HEK293T (cell line): ENCODE measurements around the gene WIPF1.

Experiments used
- CTCF ChIA-PET: fragments of 350-600 bp; formaldehyde crosslinking; extraction: SDS; loops from one replicate; lab custom pipeline; 2021; ENCODE audit warnings: antibody characterized with exemption, inconsistent platforms; lab: Yijun Ruan, JAX
- POLR2A ChIA-PET: fragments of 350-600 bp; formaldehyde crosslinking; extraction: SDS; loops from one replicate; lab custom pipeline; 2020; ENCODE audit warnings: antibody characterized with exemption, inconsistent platforms; lab: Yijun Ruan, JAX
- DNase-seq: peaks from one replicate; pipeline ENCODE4 v3.0.0; 2012; ENCODE audit warnings: mixed read lengths; ENCODE audit errors: extremely low spot score
- ARNT ChIP-seq: fragments of 450-650 bp; IDR thresholded peaks from 2 replicates; pipeline ENCODE4 v1.6.1; 2017; ENCODE audit warnings: mild to moderate bottlenecking
- BHLHE40 ChIP-seq: fragments of 450-650 bp; IDR thresholded peaks from 2 replicates; pipeline ENCODE4 v1.6.1; 2016; ENCODE audit warnings: mild to moderate bottlenecking, moderate library complexity, borderline replicate concordance
- CTBP1 ChIP-seq: fragments of 450-650 bp; IDR thresholded peaks from 2 replicates; pipeline ENCODE4 v1.6.1; 2016; ENCODE audit warnings: borderline replicate concordance
- ELF4 ChIP-seq: fragments of 450-650 bp; IDR thresholded peaks from 2 replicates; pipeline ENCODE4 v1.6.1; 2017; ENCODE audit warnings: antibody characterized with exemption
- FOXA1 ChIP-seq: fragments of 450-650 bp; IDR thresholded peaks from 2 replicates; pipeline ENCODE4 v1.6.1; 2016; ENCODE audit warnings: mild to moderate bottlenecking
- FOXK2 ChIP-seq: fragments of 450-650 bp; IDR thresholded peaks from 2 replicates; pipeline ENCODE4 v1.6.1; 2016; ENCODE audit warnings: mild to moderate bottlenecking
- FOXM1 ChIP-seq: fragments of 450-650 bp; IDR thresholded peaks from 2 replicates; pipeline ENCODE4 v1.6.1; 2017; ENCODE audit warnings: mild to moderate bottlenecking, borderline replicate concordance
- HDGF ChIP-seq: fragments of 450-650 bp; IDR thresholded peaks from 2 replicates; pipeline ENCODE4 v1.6.1; 2017; ENCODE audit warnings: antibody characterized with exemption, borderline replicate concordance
- L3MBTL2 ChIP-seq: fragments of 450-650 bp; conservative IDR thresholded peaks from 2 replicates; pipeline ENCODE4 v1.6.1; 2016; ENCODE audit warnings: mild to moderate bottlenecking
- LEF1 ChIP-seq: fragments of 450-650 bp; IDR thresholded peaks from 2 replicates; pipeline ENCODE4 v1.6.1; 2017; ENCODE audit warnings: mild to moderate bottlenecking, borderline replicate concordance
- NFRKB ChIP-seq: fragments of 450-650 bp; IDR thresholded peaks from 2 replicates; pipeline ENCODE4 v1.6.1; 2016; ENCODE audit warnings: mild to moderate bottlenecking, moderate library complexity
- PKNOX1 ChIP-seq: fragments of 450-650 bp; IDR thresholded peaks from 2 replicates; pipeline ENCODE4 v1.6.1; 2016
- SP1 ChIP-seq: fragments of 450-650 bp; IDR thresholded peaks from 2 replicates; pipeline ENCODE4 v1.6.1; 2017
- SUZ12 ChIP-seq: fragments of 450-650 bp; IDR thresholded peaks from 2 replicates; pipeline ENCODE4 v1.6.1; 2016; ENCODE audit warnings: mild to moderate bottlenecking
- TARDBP ChIP-seq: fragments of 450-650 bp; IDR thresholded peaks from 2 replicates; pipeline ENCODE4 v1.6.1; 2016
- ZNF384 ChIP-seq: fragments of 450-650 bp; IDR thresholded peaks from 2 replicates; pipeline ENCODE4 v1.6.1; 2016

Gene WIPF1

GRCh38 chr2:174623106-174623637 is 25.6 kb upstream of the WIPF1 start:
- no peak for TF ChIP-seq ARNT
- no peak for TF ChIP-seq SP1
- TF ChIP-seq PKNOX1, result no peak
- no peak for TF ChIP-seq FOXM1
- no peak for TF ChIP-seq ZNF384
- no peak for TF ChIP-seq FOXA1
- TF ChIP-seq ELF4, result no peak
- no peak for TF ChIP-seq LEF1
- TF ChIP-seq FOXK2, result no peak
- no peak for TF ChIP-seq L3MBTL2
- TF ChIP-seq SUZ12, result no peak
- no peak for TF ChIP-seq CTBP1
- TF ChIP-seq BHLHE40, result no peak
- TF ChIP-seq HDGF, result no peak
- no peak for TF ChIP-seq TARDBP
- no peak for TF ChIP-seq NFRKB
- no peak for DNase-seq
- POLR2A ChIA-PET, result no interaction called here
- CTCF ChIA-PET, result no interaction called here

- no peak for DNase-seq
- POLR2A ChIA-PET, result no interaction called here
- CTCF ChIA-PET, result no interaction called here
- no peak for TF ChIP-seq FOXM1
- no peak for TF ChIP-seq NFRKB
- TF ChIP-seq ELF4, result no peak
- TF ChIP-seq FOXA1, result no peak
- no peak for TF ChIP-seq PKNOX1
- TF ChIP-seq SP1, result no peak
- TF ChIP-seq SUZ12, result no peak
Observed at GRCh38 chr2:174621323-174621722, 23.7 kb upstream of the WIPF1 start.

GRCh38 chr2:174618179-174618578 is 20.6 kb upstream of the WIPF1 start:
- no peak for TF ChIP-seq HDGF
- no peak for TF ChIP-seq NFRKB
- no peak for TF ChIP-seq FOXM1
- TF ChIP-seq CTBP1, result no peak
- TF ChIP-seq FOXK2, result no peak
- no peak for TF ChIP-seq LEF1
- no peak for TF ChIP-seq FOXA1
- no peak for TF ChIP-seq ELF4
- no peak for TF ChIP-seq SUZ12
- TF ChIP-seq BHLHE40, result no peak
- TF ChIP-seq TARDBP, result no peak
- no peak for TF ChIP-seq ARNT
- TF ChIP-seq L3MBTL2, result no peak
- TF ChIP-seq ZNF384, result no peak
- TF ChIP-seq SP1, result no peak
- CTCF ChIA-PET, result no interaction called here
- no peak for DNase-seq
- POLR2A ChIA-PET, result no interaction called here

- CTCF ChIA-PET, result no interaction called here
- DNase-seq, result no peak
- POLR2A ChIA-PET, result no interaction called here
- no peak for TF ChIP-seq BHLHE40
- TF ChIP-seq SUZ12, result no peak
- TF ChIP-seq PKNOX1, result no peak
- TF ChIP-seq TARDBP, result no peak
- TF ChIP-seq FOXM1, result no peak
- TF ChIP-seq ARNT, result no peak
- TF ChIP-seq FOXA1, result no peak
- no peak for TF ChIP-seq CTBP1
- no peak for TF ChIP-seq L3MBTL2
- TF ChIP-seq ELF4, result no peak
- TF ChIP-seq ZNF384, result no peak
- TF ChIP-seq LEF1, result no peak
- no peak for TF ChIP-seq NFRKB
- no peak for TF ChIP-seq SP1
- no peak for TF ChIP-seq FOXK2
- no peak for TF ChIP-seq HDGF
Observed at GRCh38 chr2:174617718-174618117, 20.1 kb upstream of the WIPF1 start.

GRCh38 chr2:174617120-174617519 is 19.5 kb upstream of the WIPF1 start:
- ChIA-PET CTCF (interaction anchor here (1.2 kb wide), 1 partner anchor 11 kb away, joined by 3 read pairs; no protein-coding TSS in a partner anchor), POLR2A (no interaction called here)
- TF ChIP-seq FOXK2, result no peak
- no peak for TF ChIP-seq ZNF384
- no peak for TF ChIP-seq PKNOX1
- TF ChIP-seq BHLHE40, result no peak
- TF ChIP-seq FOXA1, result no peak
- no peak for TF ChIP-seq LEF1
- no peak for TF ChIP-seq TARDBP
- DNase-seq, result no peak

- TF ChIP-seq BHLHE40, result no peak
- TF ChIP-seq ZNF384, result no peak
- no peak for TF ChIP-seq SP1
- TF ChIP-seq L3MBTL2, result no peak
- no peak for TF ChIP-seq HDGF
- no peak for TF ChIP-seq ARNT
- no peak for TF ChIP-seq CTBP1
- TF ChIP-seq TARDBP, result no peak
- no peak for TF ChIP-seq ELF4
- no peak for TF ChIP-seq FOXM1
- TF ChIP-seq PKNOX1, result no peak
- no peak for TF ChIP-seq LEF1
- TF ChIP-seq FOXK2, result no peak
- TF ChIP-seq NFRKB, result no peak
- POLR2A ChIA-PET, result no interaction called here
- CTCF ChIA-PET, result interaction anchor here (0.6 kb wide), 1 partner anchor 800 kb away, joined by 4 read pairs; no protein-coding TSS in a partner anchor
- no peak for DNase-seq
Observed at GRCh38 chr2:174615871-174616436, 18.4 kb upstream of the WIPF1 start.
